ENCODE measurements around the gene TMEM217.
"Not testable (repeated sequence)": the region's sequence is repeated elsewhere in the genome, so short reads cannot be mapped to it uniquely, and the experiment has no call there.

TMEM217 gene

DNA sequence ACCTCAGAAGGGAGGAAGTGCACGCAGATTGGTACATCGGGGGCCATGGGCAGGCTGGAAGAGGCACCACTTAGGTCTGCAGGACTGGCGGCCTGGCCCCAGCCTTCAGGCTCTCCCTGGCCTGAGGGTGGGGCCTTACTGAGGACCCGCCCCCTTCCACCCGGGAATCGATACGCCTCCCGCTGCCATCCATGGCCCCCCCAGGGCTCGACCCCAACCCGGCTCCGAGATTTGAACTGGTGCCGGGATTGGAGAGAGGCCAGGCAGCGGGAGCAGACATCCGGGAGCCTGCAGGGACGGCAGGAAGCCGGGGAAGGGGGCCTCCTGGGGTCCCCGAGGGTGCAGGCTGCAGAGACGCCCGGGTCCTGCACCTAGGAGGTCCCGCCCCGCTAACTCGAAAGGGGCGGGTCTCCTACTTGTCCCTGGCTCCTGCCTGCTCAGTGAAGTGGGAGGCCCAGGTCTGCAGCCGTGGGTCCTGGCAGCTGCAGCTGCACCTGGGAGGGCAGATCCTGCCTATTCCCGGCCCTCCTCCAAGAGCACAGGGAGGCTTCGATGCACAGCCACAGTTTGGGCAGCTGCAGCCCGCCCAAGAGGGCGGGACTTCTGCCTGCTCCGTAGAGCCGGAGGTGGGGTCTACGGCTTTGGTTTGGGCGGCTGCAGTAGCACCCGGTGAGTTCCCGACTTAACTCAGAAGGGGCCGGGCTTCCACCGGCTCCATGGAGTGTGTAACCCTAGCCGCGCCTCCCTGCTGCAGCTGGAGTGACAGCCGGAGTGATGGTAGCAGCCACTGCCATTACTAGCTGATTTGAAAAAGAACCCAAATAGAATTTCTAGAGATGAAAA lies 35.6 kb downstream of the TMEM217 start:
- intact Hi-C loops (cut with DNase I): no loop called here
- peak in 9 of 10 donors; percentile 24 to 95 (median 60) for DNase-seq

GRCh38 chr6:37221585-37222124 lies 36.3 kb downstream of the TMEM217 start:
- intact Hi-C loops (cut with DNase I): no loop called here
- no peak for DNase-seq

GRCh38 chr6:37218511-37218910 lies 39.4 kb downstream of the TMEM217 start:
- intact Hi-C loops (cut with DNase I): no loop called here
- DNase-seq: no peak

DNA sequence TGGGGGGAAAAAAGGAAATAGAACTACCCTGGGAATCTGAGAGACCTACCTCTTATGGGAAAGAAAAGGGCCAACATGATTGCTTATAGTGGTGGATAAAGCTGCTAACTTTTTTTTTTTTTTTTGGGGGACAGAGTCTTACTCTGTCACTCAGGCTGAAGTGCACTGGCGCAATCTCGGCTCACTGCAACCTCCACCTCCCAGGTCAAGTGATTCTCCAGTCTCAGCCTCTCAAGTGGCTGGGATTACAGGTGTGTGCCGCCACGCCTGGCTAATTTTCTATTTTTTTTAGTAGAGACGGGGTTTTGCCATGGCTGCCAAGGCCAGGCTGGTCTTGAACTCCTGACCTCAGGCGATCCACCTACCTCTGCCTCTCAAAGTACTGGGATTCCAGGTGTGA lies 39.9 kb downstream of the TMEM217 start:
- intact Hi-C loops (cut with DNase I): no loop called here
- DNase-seq: no peak

- intact Hi-C loops (cut with DNase I): no loop called here
- no peak for DNase-seq
These were observed 45.7 kb downstream of the TMEM217 start for GRCh38 chr6:37212268-37212667.

DNA sequence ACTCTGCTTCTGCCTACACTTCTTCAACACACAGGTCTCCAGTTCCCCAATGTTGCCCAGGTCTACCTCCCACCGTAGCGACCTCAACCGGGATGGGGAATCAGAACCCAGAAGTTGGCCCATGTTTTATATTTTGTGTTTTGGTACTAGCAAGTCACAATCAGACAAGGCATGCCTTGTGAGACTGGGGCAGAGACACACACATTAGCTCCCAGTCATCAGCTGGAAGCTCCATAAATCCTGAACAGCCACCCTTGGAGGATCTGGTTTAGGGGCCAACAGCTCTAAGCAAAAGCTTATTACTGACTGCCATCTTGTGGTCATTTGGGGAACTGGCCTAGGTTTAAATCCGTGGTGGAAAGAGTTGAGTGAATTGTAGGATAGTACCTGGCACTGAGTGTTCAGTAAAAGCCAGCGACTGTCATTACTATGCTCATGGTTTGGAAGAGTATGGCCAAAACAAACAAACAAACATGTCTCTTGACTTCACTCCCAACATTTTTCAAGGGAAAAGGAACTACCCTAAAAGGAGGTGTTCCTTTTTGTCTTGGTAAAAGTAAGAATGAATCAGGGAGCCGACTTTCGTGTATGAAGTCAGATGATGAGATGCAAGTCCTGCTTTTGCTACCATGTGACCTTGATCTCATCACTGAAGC lies 47.5 kb downstream of the TMEM217 start:
- intact Hi-C loops (cut with DNase I): loop anchor here (1.0 kb wide), 1 partner anchor 192 kb away; no protein-coding TSS in a partner anchor
- DNase-seq: peak in 4 of 10 donors; percentile 63 to 79 (median 66)

GRCh38 chr6:37209461-37210205 lies 48.3 kb downstream of the TMEM217 start:
- intact Hi-C loops (cut with DNase I): loop anchor here (1.0 kb wide), 1 partner anchor 191 kb away; no protein-coding TSS in a partner anchor

GRCh38 chr6:37208793-37209192 lies 49.2 kb downstream of the TMEM217 start:
- no peak for DNase-seq
- intact Hi-C loops (cut with DNase I): no loop called here

More at GRCh38 chr6:37209461-37210205, 48.3 kb downstream of the TMEM217 start:
- DNase-seq: no peak

DNA sequence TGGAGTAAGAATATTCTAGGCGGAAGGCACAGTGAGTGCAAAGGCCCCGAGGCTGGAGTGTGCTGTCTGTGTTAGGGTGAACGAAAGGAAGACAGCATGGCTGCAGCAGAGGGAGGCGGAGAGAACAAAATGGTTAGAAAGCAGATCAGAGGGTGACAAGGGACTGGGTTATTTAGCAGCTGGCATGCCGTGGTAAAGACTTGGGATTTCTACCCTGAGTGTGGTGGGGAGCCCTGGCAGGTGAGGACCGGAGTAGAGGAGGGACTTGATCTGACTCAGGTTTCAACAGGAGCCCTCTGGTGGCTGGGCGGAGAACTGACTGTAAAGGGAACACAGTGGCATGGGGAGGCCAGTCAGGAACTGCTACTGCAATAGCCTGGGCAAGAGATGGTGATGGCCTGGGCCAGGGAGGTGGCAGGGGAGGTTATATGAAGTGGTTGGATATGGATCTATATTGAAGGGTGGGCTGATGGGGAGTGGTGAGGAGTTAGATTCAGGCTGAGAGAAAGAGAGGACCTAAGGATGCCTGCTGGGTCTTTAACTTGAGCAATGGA lies 50.0 kb downstream of the TMEM217 start:
- intact Hi-C loops (cut with DNase I): no loop called here
- peak; percentile 39 to 95 (median 76) for DNase-seq

GRCh38 chr6:37206622-37207021 lies 51.3 kb downstream of the TMEM217 start:
- intact Hi-C loops (cut with DNase I): no loop called here
- no peak for DNase-seq

GRCh38 chr6:37205997-37206340 lies 52.0 kb downstream of the TMEM217 start:
- no peak for DNase-seq
- intact Hi-C loops (cut with DNase I): no loop called here

GRCh38 chr6:37205175-37205996 lies 52.6 kb downstream of the TMEM217 start:
- intact Hi-C loops (cut with DNase I): no loop called here

GRCh38 chr6:37204014-37204751 lies 53.8 kb downstream of the TMEM217 start:
- DNase-seq: no peak

More at GRCh38 chr6:37205175-37205996, 52.6 kb downstream of the TMEM217 start:
- DNase-seq: no peak

DNA sequence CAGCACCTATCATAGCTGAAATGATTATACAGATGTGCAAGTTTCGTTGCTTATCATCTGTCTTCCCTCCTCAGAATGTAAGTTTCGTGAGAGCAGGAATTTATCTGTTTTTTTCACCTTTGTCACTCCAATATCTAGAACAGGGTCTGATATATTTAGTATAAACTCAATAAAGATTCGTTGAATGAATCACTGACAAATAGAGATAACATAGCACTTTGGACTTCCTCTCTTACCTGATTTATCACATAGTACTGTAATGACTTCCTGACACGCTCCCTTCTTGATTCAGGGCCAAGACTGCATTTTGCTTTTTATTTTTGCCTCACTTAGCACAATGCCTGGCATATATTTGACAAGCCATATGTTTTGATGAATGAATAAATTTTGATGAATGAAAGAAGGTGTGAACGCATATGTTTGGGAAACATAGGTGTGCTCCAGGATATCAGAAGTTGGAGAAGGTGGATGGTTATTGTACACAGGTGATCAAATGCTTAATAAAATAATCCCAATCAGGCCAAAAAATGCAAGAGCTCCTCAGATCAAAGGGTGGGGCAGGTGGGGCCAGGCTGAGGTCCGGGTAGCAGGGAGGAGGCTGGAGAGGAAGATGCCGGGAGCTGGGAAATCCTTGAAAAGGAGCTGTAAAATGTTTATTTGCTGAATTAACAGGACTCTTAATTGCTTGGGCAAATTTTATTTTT lies 55.0 kb downstream of the TMEM217 start:
- intact Hi-C loops (cut with DNase I): no loop called here
- DNase-seq: no peak

More at GRCh38 chr6:37204014-37204751, 53.8 kb downstream of the TMEM217 start:
- intact Hi-C loops (cut with DNase I): no loop called here

DNA sequence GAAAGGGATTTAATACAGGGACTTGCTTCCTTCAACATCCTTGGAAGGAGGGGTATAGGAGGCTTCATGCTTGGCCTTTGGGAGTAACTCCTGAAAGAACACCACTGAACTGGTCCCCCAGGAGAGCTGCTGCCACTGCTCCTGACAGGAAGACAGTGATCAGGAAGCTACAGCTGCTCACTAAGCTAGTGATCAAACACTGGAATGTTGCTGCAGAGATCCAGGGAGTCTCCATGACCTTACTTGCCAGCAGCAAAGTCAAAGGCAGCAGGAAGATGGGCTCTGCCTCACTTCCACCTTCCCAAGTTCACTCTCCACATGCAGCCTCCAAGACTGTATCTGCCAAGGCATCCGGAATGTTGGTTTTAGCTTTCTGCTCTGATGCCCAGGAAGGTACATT lies 56.2 kb downstream of the TMEM217 start:
- DNase-seq: no peak
- intact Hi-C loops (cut with DNase I): no loop called here

GRCh38 chr6:37200085-37200484 lies 57.9 kb downstream of the TMEM217 start:
- DNase-seq: no peak
- intact Hi-C loops (cut with DNase I): no loop called here

DNA sequence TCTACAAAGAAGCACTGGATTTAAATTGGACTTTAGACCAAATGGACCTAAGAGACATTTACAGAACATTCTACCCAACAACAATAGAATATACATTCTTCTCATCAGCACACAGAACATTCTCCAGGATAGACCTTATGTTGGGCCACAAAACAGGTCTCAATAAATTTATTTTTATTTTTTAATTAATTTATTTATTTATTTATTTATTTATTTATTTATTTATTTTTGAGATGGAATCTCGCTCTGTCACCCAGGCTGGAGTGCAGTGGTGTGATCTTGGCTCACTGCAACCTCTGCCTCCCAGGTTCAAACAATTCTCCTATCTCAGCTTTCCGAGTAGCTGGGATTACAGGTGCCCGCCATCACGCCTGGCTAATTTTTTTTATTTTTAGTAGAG lies 61.5 kb downstream of the TMEM217 start:
- intact Hi-C loops (cut with DNase I); DNase-seq: not testable (repeated sequence)

DNA sequence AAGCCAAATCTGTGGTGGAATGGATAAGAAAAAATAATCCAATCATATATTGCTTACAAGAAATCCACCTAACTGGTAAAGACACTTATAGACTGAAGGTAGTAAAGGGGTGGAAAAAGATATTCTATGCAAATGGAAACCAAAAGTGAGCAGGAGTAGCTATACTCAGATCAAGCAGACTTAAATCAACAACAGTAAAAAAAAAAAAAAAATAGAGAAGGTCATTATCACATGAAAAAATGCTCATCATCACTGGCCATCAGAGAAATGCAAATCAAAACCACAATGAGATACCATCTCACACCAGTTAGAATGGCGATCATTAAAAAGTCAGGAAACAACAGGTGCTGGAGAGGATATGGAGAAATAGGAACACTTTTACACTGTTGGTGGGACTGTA lies 63.1 kb downstream of the TMEM217 start:
- DNase-seq: not testable (repeated sequence)

More for the DNA sequence above, 63.1 kb downstream of the TMEM217 start:
- intact Hi-C loops (cut with DNase I): not testable (repeated sequence)
